Middle frontal gyrus (tissue), 1 donor: ENCODE measurements around the gene LLCFC1.

ENCODE experiments used
- DNase-seq: peaks from one replicate; pipeline ENCODE4 v3.0.0-alpha.2; 2015; ENCODE audit warnings: low spot score; ENCODE audit errors: extremely low spot score

LLCFC1 gene

GRCh38 chr7:142910031-142910433, 29.3 kb upstream of the LLCFC1 start:
- no peak for DNase-seq

DNA sequence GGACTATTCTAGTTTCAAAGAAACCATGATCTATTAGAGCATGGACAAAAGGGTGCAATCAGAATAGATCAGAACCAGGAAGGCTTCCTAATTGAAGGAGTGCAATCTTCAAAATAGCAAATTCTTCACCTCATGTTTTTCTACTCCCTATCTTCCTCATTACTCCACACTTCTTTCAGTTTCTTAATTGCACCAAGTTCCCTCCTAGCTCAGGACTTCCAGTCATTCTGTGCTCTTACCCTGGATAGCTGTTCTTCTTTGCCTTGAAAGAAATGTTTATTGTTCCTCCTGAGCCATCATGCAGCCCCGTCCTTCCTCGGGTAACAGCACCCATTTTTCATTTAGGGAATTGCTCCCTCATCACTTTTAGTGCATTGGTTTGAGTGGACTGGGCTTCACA, 28.8 kb upstream of the LLCFC1 start:
- DNase-seq = no peak

GRCh38 chr7:142913051-142913450, 26.2 kb upstream of the LLCFC1 start:
- DNase-seq = no peak

DNA sequence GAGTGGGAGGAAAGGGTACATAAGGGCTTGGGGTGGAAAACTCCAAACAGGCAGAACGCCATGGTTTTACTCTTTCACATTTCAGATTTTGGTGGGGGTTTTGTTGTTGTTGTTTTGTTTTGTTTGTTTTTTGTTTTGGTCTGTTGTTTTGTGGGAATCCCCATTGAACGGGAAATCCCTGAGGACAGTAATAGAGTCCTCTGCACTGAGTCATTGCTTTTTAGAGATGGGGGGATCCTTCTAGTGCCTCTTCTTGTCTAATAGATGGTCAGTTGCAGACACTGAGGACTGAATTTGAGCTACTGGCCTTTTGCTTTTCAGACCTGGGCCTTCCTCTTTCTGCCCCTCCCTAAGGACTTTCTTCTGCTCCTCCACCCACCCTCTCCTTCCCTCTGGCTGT, 25.7 kb upstream of the LLCFC1 start:
- no peak for DNase-seq

- DNase-seq = no peak
Measured at GRCh38 chr7:142914121-142914520, 25.2 kb upstream of the LLCFC1 start.

DNA sequence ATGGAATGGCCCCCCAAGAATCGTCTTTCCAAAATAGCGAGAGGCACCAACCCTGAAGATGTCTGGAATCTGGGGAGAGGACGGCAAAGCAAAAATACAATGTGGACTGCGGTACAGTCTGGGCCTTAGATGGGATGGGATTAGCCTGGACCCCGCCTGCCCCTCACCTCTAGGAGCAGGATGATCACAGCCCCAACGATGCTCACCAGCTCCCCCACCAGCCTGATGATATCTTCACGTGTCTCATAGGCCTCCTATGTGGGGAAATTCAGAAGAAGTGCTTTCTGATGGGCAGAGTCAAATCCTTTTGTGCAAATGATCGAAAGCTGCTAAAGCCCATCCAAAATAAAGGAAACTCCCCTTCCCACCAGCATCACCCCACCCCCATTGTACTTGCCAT, 24.0 kb upstream of the LLCFC1 start:
- DNase-seq = no peak

DNA sequence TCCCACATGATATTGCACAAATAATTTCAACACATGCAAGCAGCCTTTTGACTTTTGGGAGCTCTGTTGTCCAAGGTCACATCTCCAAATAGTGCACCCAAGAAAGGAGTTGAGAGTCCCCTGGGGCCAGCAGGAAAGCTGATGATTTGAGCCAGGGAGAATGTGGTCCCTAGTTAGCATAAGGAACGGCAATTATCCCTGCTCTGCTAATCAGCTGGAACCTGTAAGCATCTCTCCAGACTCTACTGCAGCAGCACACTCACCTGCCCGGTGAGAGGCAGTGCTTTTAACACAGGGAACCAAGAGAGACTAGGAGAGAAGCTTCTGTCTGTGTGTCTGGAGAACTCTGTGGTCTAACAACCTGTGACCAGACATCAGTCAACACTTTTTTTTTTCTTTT, 22.8 kb upstream of the LLCFC1 start:
- DNase-seq = no peak

DNA sequence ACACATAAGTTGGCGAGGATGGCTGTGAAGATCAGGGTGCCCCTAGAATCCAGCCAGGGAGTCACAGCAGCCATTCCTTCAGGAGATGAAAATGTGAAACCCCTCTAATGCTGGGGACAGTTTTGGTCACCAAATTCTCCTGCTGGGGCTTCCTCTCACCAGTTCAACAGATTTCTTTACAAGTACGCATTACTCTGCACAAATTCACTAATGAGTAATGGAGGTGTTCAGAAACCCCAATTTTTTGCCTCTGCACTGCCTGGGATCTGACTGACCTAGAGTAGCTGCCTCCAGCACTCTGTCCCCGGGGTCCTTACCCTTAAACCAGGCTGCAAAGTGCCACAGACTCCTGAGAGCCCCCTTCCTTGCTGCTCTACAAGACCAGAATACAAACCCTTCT, 21.8 kb upstream of the LLCFC1 start:
- no peak for DNase-seq

DNA sequence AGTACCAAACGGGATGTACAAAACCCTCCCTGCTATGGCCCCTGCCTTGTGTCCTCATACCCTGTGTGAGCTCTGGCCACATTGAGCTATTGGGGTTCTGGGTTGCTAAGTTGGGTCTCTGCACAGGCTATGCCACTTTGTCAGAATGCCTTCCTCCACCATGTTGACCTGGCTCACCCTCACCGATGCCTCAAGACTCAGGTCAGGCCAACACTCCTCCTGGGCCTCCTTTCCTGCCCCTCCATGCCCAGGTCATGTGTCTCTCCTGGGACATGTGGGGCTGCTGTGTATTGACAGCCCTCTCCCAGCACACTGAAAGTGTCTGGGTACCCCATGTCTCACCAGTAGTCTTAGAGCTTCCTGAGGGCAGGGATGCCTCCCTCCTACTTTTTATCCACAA, 20.4 kb upstream of the LLCFC1 start:
- DNase-seq = no peak

DNA sequence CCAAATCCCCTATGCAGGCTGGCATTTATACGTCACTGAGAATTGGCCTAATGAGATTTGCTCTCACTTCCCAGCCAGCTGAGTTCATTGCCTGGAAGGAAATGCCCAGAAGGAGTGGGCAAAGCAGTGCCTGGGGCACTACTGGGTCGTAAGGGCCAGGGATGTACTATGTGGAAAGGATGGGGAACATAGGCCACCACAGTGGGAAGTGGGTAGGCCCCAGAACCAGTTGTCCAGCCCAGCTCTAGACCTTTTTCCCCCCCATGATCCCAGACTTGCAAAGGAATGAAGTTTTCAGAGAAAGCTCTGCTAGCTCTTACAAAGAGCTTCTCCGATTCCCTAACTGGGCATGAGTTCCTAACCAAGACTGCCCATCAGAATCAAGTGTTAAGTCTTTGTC, 19.6 kb upstream of the LLCFC1 start:
- DNase-seq = no peak

- DNase-seq = no peak
Measured at GRCh38 chr7:142923391-142923790, 15.9 kb upstream of the LLCFC1 start.

GRCh38 chr7:142925413-142925812, 13.9 kb upstream of the LLCFC1 start:
- DNase-seq = no peak

DNA sequence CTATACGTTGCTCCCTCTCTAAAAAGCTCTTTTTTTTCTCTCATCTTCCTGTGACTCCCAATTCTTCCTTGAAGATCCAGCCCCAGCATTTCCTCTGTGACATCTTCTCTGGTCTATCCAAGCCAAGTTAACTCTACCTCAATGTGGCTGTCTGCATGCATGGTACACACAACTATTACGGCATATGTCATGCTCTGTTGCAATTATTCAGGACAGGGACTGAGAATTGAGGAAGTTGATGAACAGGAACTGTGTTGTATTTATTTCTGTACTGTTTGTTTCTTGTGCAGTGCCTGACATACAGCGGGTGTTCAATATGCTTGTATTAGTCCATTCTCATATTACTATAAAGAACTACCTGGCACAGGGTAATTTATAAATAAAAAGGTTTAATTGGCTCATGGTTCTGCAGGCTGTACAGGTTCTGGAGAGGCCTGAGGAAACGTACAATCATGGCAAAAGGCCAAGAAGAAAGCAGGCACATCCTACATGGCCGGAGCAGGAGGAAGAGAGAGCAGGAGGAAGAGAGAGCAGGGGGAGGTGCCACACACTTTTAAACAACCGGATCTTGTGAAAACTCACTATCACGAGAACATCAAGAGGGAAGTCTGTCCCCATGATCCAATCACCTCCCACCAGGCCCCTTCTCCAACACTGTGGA, 12.1 kb upstream of the LLCFC1 start:
- no peak for DNase-seq

- no peak for DNase-seq
Measured at GRCh38 chr7:142927949-142928348, 11.3 kb upstream of the LLCFC1 start.

GRCh38 chr7:142930126-142930730, 9.1 kb upstream of the LLCFC1 start:
- no peak for DNase-seq

DNA sequence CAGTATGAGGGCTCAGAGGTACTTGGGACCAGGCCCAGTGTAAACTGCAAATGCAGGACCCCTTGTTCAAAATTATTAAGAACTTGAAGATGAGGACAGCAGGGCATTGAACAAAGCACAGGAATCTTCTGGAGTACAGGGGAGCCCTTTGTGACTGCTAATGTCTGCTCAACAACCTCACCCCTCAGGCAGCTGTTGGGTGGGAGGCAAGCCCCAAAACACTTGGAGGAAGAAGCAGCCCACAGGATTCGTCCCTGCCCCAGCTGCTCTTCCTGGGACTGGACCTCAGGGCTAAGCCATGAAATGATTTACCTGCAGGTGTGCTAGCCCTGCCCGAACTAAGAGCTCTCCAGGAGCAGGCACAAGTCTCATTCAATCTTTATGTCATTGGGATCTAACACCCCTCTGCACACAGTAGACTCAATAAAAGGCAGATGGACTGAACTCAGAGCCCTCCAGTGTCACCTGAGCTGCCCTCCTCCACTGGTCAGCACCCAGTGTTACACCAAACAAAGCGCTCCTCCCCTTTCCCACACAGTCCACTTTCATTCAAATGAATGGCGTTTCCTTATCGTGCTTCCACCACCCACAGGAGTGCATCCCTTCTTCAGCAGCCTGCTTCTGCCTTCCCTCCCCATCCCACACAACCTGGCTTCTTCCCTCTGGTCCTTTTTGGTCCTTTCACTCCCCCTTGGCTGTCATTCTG, 6.7 kb upstream of the LLCFC1 start:
- no peak for DNase-seq

DNA sequence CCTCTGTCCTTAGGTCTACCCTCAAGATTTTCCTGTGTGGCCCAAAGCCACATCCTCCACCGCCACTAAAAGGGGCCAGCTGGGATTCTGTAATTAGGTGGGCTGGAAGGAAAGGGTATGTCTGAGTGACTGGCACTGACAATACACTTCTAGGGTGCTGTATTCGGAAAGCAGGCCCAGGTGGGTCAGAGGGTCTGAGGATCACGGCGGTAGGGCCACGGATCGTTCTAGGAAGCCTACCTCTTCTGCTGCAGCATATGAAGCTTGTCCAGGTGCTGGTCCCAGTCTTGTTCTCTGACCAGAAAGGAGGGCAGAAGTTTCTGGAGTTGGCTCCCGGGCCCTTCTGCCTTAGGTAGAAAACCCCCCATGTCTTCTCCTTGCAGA, 6.2 kb upstream of the LLCFC1 start:
- DNase-seq = no peak

DNA sequence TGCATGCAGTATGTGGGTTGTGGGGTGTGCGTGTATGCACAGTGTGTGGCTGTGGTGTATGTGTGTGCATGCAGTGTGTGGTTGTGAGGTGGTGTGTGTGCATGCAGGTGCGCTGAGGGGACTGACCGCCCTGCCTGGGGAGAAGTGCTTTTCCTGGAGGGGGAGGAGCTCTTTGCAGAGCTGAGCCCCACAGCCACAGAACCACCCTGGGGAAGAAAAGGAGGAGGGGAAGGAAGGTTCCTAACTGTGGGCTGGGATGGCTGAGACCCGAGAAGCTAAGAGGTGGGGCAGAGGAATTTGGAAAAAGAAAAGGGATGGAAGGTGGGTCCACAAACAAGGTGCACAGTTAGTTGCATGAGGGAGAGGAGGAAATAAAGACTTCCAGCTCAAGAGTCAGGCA, 5.7 kb upstream of the LLCFC1 start, which contains the start of gene TRPV5:
TRPV5 (minus strand) TSS at position 123 of the 400 bp plus-strand sequence. CDS start 287 bp downstream, outside the sequence.
- DNase-seq = no peak

GRCh38 chr7:142934056-142934455, 5.2 kb upstream of the LLCFC1 start:
- DNase-seq = no peak

DNA sequence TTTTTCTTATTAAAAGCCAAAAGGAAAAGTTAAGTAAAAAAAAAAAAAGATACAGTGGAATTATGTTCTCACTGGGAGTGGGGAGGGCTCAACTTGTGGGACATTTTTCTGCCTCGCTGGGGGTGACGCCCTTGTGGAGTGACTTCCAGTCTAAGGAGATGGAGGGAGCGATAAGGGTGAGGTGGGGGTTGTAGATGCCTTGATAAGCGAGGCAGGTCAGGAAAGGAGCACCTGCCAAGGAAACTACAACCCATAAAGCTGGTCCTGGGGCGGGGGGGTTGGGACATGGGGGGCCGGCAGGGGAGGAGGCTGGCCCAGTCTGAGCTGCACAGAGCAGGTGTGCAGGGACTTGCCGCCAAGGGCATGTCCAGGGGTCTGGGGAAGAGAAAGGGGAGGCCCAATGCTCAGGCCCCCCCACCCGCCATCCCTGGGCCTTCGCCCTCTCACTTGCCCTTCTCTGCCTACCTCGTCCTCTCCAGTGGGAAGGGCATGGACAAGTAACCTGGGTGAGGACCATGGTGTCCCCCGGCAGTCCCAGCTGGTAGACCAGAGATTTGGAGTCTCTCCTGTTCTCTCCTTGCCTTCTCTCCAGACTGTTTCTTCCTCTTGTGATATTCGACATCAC, 3.2 kb upstream of the LLCFC1 start:
- no peak for DNase-seq

DNA sequence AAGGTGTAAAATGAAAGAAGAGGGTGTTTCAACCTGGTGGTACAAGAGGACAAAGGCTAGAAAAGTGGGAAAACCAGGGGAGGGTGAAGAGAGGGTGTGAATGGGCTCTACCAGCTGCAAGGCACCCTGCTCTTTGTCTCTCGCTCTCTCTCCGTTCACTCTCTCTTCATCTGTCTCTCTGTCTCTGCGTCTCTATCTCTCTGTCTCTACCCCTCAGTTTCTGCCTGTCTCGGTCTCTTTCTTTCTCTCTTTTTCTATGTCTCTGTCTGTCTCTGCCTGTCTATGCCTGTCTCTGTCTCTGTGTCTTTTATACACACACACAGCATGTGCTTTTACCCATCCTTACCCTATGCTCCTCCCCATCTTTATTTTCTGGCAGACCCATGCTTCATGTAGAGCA, 673 bp upstream of the LLCFC1 start:
- DNase-seq = no peak

GRCh38 chr7:142940966-142941535, 1.8 kb downstream of the LLCFC1 start:
- no peak for DNase-seq
